ENCODE measurements around the gene COTL1. TPM values are rescaled to one million over a fixed set of nuclear protein-coding genes. Genes with fewer than 3 reads are reported as not detected.
"Not testable (repeated sequence)": the region's sequence is repeated elsewhere in the genome, so short reads cannot be mapped to it uniquely, and the experiment has no call there.

Gene COTL1
- total and polyA plus RNA-seq, 5 experiments from 2014 or later = 99.1 to 512 (median 341) TPM

- Mint-ChIP-seq H3K27ac (peak overlapping the region in 9 of 10 donors; percentile 30 to 91 (median 87)), H3K4me1 (peaks cover 20 to 61% (median 53%) of the 10 kb centered on the region in 4 donors), H3K27me3 (no peaks in the 10 kb centered on the region), H3K9me3 (no peaks in the 10 kb centered on the region), H3K4me3 (peak overlapping the region in 7 of 10 donors; percentile 18 to 71 (median 46)), H3K36me3 (no peaks in the 10 kb centered on the region)
- ATAC-seq (no peak), DNase-seq (peak in 1 of 10 donors; percentile 57)
- POLR2A ChIA-PET = interaction anchor here (0.9 to 11.4 kb wide), 9 partner anchors 9 to 129 kb away, joined by 3 to 107 read pairs (median 6); partner anchors contain the start of gene COTL1
Measured at GRCh38 chr16:84519855-84520254, 98.0 kb downstream of the COTL1 start.

DNA sequence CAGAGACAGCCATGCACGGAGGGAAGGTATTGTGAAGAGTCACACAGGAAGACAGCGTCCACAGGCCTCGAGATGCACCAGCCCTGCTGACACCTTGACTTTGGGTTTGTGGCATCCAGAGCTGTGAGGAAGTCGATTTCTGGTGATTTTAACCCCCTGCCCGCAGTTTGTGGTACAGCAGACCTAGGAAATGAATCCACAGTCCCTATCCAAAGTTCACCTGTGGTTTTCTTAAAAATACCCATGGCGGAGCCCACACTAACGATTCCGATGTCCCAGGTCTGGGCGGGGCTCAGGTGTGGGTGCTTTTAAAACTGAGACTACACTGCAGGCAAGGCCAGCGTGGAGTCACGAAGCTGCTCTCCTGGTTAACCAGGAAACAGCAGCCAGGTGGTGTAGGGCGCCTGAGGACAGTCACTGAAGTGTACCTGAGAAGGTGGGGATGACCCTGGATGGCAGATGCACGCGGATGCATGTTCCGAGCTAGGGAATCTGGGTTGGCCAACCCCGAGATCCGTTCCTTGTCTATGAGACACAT is 99.0 kb downstream of the COTL1 start:
- Mint-ChIP-seq H3K9me3 (no peaks in the 10 kb centered on the region), H3K27ac (peak overlapping the region; percentile 77 to 93 (median 86)), H3K27me3 (no peaks in the 10 kb centered on the region), H3K4me1 (peaks cover 24 to 66% (median 59%) of the 10 kb centered on the region in 4 donors), H3K36me3 (no peaks in the 10 kb centered on the region), H3K4me3 (peak overlapping the region; percentile 19 to 71 (median 52))
- ATAC-seq = peak; percentile 37 to 52
- POLR2A ChIA-PET = interaction anchor here (0.6 to 11.4 kb wide), 15 partner anchors 10 to 537 kb away, joined by 3 to 107 read pairs (median 6); partner anchors contain the start of gene COTL1
- peak in 9 of 10 donors; percentile 40 to 76 (median 65) for DNase-seq

GRCh38 chr16:84518220-84518619 is 99.7 kb downstream of the COTL1 start:
- H3K4me3 Mint-ChIP-seq = peak overlapping the region in 1 of 10 donors; percentile 53
- DNase-seq, H3K27me3 Mint-ChIP-seq, H3K36me3 Mint-ChIP-seq, ATAC-seq, H3K9me3 Mint-ChIP-seq: not testable (repeated sequence)
- H3K27ac Mint-ChIP-seq = peak overlapping the region; percentile 66 to 87 (median 80)
- POLR2A ChIA-PET = interaction anchor here (0.6 to 11.4 kb wide), 11 partner anchors 12 to 538 kb away, joined by 3 to 107 read pairs (median 6); partner anchors contain the start of gene COTL1
- peaks cover 28 to 72% (median 66%) of the 10 kb centered on the region in 4 donors for H3K4me1 Mint-ChIP-seq

- Mint-ChIP-seq H3K27ac (peak overlapping the region in 8 of 10 donors; percentile 57 to 87 (median 70)), H3K4me1 (peaks cover 28 to 79% (median 72%) of the 10 kb centered on the region in 4 donors), H3K36me3 (no peaks in the 10 kb centered on the region), H3K9me3 (no peaks in the 10 kb centered on the region), H3K27me3 (no peaks in the 10 kb centered on the region), H3K4me3 (no peak overlapping the region)
- DNase-seq (no peak), ATAC-seq (no peak)
- POLR2A ChIA-PET = interaction anchor here (1.4 to 11.4 kb wide), 3 partner anchors 24 to 82 kb away, joined by 3 to 107 read pairs (median 16); no protein-coding TSS in a partner anchor
Measured at GRCh38 chr16:84517366-84517765, 100.5 kb downstream of the COTL1 start.

Other genes starting within 250 kb of the COTL1 start
- gene ATP2C2, start 249.5 kb downstream of the COTL1 start, total RNA-seq = not detected
- gene ATP2C2, start 249.5 kb downstream of the COTL1 start, polyA plus RNA-seq = not detected
- 1 to 10 TPM; 7.1 to 8.9 TPM for gene MEAK7, start 113.4 kb downstream of the COTL1 start, total RNA-seq
- gene MEAK7, start 113.4 kb downstream of the COTL1 start, polyA plus RNA-seq = 1 to 10 TPM; 3.7 to 6.7 (median 4.6) TPM
- 100 to 1,000 TPM; 151 to 157 TPM for gene KLHL36, start 30.4 kb upstream of the COTL1 start, total RNA-seq
- gene KLHL36, start 30.4 kb upstream of the COTL1 start, polyA plus RNA-seq = 10 to 100 TPM; 27.4 to 50.3 (median 32.0) TPM
- 10 to 100 TPM; 79.5 to 87.3 TPM for gene USP10, start 81.9 kb upstream of the COTL1 start, total RNA-seq
- 10 to 100 TPM; 61.3 to 89.8 (median 80.7) TPM for gene USP10, start 81.9 kb upstream of the COTL1 start, polyA plus RNA-seq
- not detected for gene CRISPLD2, start 201.9 kb upstream of the COTL1 start, total RNA-seq
- under 1 TPM; 0.05 to 0.24 (median 0.07) TPM for gene CRISPLD2, start 201.9 kb upstream of the COTL1 start, polyA plus RNA-seq